Trophoblast cell (in vitro differentiated cells and primary cell): ENCODE results near the gene QKI.

Source experiments
- DNase-seq, 2 donors: peaks; one replicate each; pipeline ENCODE4 v3.0.0-alpha.2; 2016
- H2AFZ ChIP-seq: 2 replicates; pipeline ENCODE4 v1.6.1; 2013; ENCODE audit warnings: low read length, moderate library complexity, mild to moderate bottlenecking; ENCODE audit not compliant: insufficient read depth, poor library complexity
- H2AK5ac ChIP-seq: 2 replicates; pipeline ENCODE4 v1.6.1; 2013; ENCODE audit warnings: mild to moderate bottlenecking, low read length
- H2BK120ac ChIP-seq: 2 replicates; pipeline ENCODE4 v1.6.1; 2013; ENCODE audit warnings: low read length, mild to moderate bottlenecking, moderate library complexity; ENCODE audit not compliant: insufficient read depth, poor library complexity
- H2BK12ac ChIP-seq: 2 replicates; pipeline ENCODE4 v1.6.1; 2013; ENCODE audit warnings: mild to moderate bottlenecking, low read length, moderate library complexity
- H2BK5ac ChIP-seq: 2 replicates; pipeline ENCODE4 v1.6.1; 2013; ENCODE audit warnings: low read length, low read depth, moderate library complexity, mild to moderate bottlenecking; ENCODE audit not compliant: poor library complexity
- H3K14ac ChIP-seq: 2 replicates; pipeline ENCODE4 v1.6.1; 2013; ENCODE audit warnings: mild to moderate bottlenecking, low read length
- H3K18ac ChIP-seq: 2 replicates; pipeline ENCODE4 v1.6.1; 2013; ENCODE audit warnings: mild to moderate bottlenecking, low read length
- H3K23ac ChIP-seq: 2 replicates; pipeline ENCODE4 v1.6.1; 2013; ENCODE audit warnings: low read length
- H3K27ac ChIP-seq: 2 replicates; pipeline ENCODE4 v1.5.1; 2013; ENCODE audit warnings: low read depth, mild to moderate bottlenecking, inconsistent platforms, low read length, moderate library complexity
- H3K27me3 ChIP-seq: 2 replicates; pipeline ENCODE4 v1.6.1; 2013; ENCODE audit warnings: inconsistent platforms, mild to moderate bottlenecking, low read length, moderate library complexity; ENCODE audit not compliant: insufficient read depth
- H3K36me3 ChIP-seq, 2 experiments: 1 replicate in 1 of 2; 2 replicates in 1 of 2; pipeline ENCODE4 v1.6.1; 2013; ENCODE audit warnings: low read length in 2 of 2, mild to moderate bottlenecking in 2 of 2, moderate library complexity in 1 of 2; ENCODE audit not compliant: insufficient read depth in 2 of 2, control insufficient read depth in 1 of 2
- H3K4ac ChIP-seq: 2 replicates; pipeline ENCODE4 v1.6.1; 2013; ENCODE audit warnings: low read depth, mild to moderate bottlenecking, low read length, moderate library complexity
- H3K4me1 ChIP-seq, 2 experiments: 1 replicate in 1 of 2; 2 replicates in 1 of 2; pipeline ENCODE4 v1.6.1; 2013; ENCODE audit warnings: low read length in 2 of 2, mild to moderate bottlenecking in 2 of 2, moderate library complexity in 1 of 2; ENCODE audit not compliant: insufficient read depth in 2 of 2, control insufficient read depth in 1 of 2
- H3K4me2 ChIP-seq: 2 replicates; pipeline ENCODE4 v1.6.1; 2013; ENCODE audit warnings: inconsistent platforms, mild to moderate bottlenecking, low read length, moderate library complexity
- H3K4me3 ChIP-seq: 2 replicates; pipeline ENCODE4 v1.5.1; 2013; ENCODE audit warnings: mild to moderate bottlenecking, low read depth, low read length, inconsistent platforms
- H3K79me1 ChIP-seq: one replicate; pipeline ENCODE4 v1.6.1; 2013; ENCODE audit warnings: low read length
- H3K79me2 ChIP-seq: 2 replicates; pipeline ENCODE4 v1.6.1; 2013; ENCODE audit warnings: low read length, mild to moderate bottlenecking; ENCODE audit not compliant: control insufficient read depth, insufficient read depth, poor library complexity
- H3K9ac ChIP-seq: 2 replicates; pipeline ENCODE4 v1.6.1; 2013; ENCODE audit warnings: mild to moderate bottlenecking, low read length
- H3K9me3 ChIP-seq: 2 replicates; pipeline ENCODE4 v1.6.1; 2013; ENCODE audit warnings: low read depth, mild to moderate bottlenecking, control low read depth, inconsistent platforms, low read length; ENCODE audit not compliant: insufficient read depth
- H4K12ac ChIP-seq: 2 replicates; pipeline ENCODE4 v1.6.1; 2013; ENCODE audit warnings: low read depth, mild to moderate bottlenecking, low read length, moderate library complexity
- H4K8ac ChIP-seq: 2 replicates; pipeline ENCODE4 v1.6.1; 2013; ENCODE audit warnings: low read depth, mild to moderate bottlenecking, low read length, moderate library complexity
- H4K91ac ChIP-seq: one replicate; pipeline ENCODE4 v1.6.1; 2013; ENCODE audit warnings: low read depth, mild to moderate bottlenecking, low read length, moderate library complexity
- WGBS: extraction: QIAGEN DNeasy Blood & Tissue Kit; methylation state at CpG from one replicate; pipeline ENCODE4 v1.1.7; 2013; ENCODE audit warnings: missing lambda C conversion rate; ENCODE audit not compliant: insufficient read length, insufficient coverage; ENCODE audit errors: extremely low coverage; 5-methylcytosine and 5-hydroxymethylcytosine counted together

QKI gene

GRCh38 chr6:163579880-163580295 is 165.4 kb downstream of the QKI start:
- H3K27ac ChIP-seq: no peak overlapping the region
- no peak overlapping the region for H3K18ac ChIP-seq
- H3K23ac ChIP-seq: no peak overlapping the region

DNA sequence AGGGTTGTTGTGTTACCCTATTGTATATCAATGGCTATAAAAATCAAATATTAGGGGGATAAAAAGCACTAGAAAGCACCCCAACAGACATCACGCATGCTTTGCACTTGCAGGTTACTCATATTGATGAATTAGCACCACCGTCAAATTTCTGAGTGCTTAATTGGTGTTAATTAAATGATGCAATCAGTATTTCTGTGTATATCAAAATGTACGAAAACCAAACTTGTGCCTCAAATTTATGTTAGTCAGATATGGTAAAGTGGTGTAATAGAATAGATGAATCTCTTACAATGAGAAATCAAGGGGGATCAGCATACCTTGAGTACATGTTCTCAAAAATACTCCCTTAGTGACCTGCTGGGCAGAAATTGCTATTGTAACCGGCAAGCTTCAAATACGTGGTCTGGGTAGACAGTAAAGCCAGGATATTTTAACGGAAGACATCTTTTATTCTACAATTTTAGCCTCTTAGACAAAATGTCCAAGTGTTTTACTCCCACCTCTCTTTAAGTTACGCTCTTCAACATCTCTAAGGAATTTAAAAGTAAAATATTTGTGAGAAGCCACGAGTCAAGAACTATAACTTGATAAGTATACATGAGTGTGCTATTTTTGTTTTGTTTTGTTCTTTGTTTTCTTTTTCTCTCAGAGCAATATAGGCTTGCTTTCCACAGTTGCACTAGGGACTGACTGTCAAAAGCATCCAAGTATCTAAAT is 166.0 kb downstream of the QKI start:
- no peak overlapping the region for H2BK12ac ChIP-seq
- no peaks in the 10 kb centered on the region for H3K27me3 ChIP-seq
- H4K8ac ChIP-seq: no peak overlapping the region
- H3K18ac ChIP-seq: no peak overlapping the region
- no peaks in the 10 kb centered on the region for H3K79me2 ChIP-seq
- DNase-seq: no peak
- no peak overlapping the region for H3K9ac ChIP-seq
- H2BK5ac ChIP-seq: no peak overlapping the region
- H3K23ac ChIP-seq: no peak overlapping the region
- no peak overlapping the region for H2AK5ac ChIP-seq
- no peak overlapping the region for H3K27ac ChIP-seq
- no peaks in the 10 kb centered on the region for H3K79me1 ChIP-seq
- peaks cover 0 to 2% of the 10 kb centered on the region in 2 experiments for H3K36me3 ChIP-seq
- peaks cover 0 to 3% of the 10 kb centered on the region in 2 experiments for H3K4me1 ChIP-seq
- no peak overlapping the region for H3K4ac ChIP-seq
- H3K14ac ChIP-seq: no peak overlapping the region
- no peak overlapping the region for H2BK120ac ChIP-seq
- H3K4me3 ChIP-seq: no peak overlapping the region
- no peaks in the 10 kb centered on the region for H3K9me3 ChIP-seq
- H4K91ac ChIP-seq: no peak overlapping the region
- no CpG with 5 or more reads among the region's 8 CpGs for WGBS
- no peak overlapping the region for H3K4me2 ChIP-seq
- H2AFZ ChIP-seq: no peak overlapping the region
- no peak overlapping the region for H4K12ac ChIP-seq

More at GRCh38 chr6:163579880-163580295, 165.4 kb downstream of the QKI start:
- no peak overlapping the region for H4K91ac ChIP-seq
- no peak overlapping the region for H2BK5ac ChIP-seq
- no peak overlapping the region for H3K14ac ChIP-seq
- no peaks in the 10 kb centered on the region for H3K27me3 ChIP-seq
- no peaks in the 10 kb centered on the region for H3K9me3 ChIP-seq
- no peak overlapping the region for H3K4me2 ChIP-seq
- no peak overlapping the region for H4K8ac ChIP-seq
- no peaks in the 10 kb centered on the region for H3K79me2 ChIP-seq
- no peaks in the 10 kb centered on the region for H3K79me1 ChIP-seq
- no peak overlapping the region for H3K9ac ChIP-seq
- peaks cover 0 to 3% of the 10 kb centered on the region in 2 experiments for H3K4me1 ChIP-seq
- H4K12ac ChIP-seq: no peak overlapping the region
- no peak overlapping the region for H2AFZ ChIP-seq
- no CpG with 5 or more reads among the region's 4 CpGs for WGBS
- H3K36me3 ChIP-seq: peaks cover 0 to 2% of the 10 kb centered on the region in 2 experiments
- peak; percentile 56 to 75 for DNase-seq
- no peak overlapping the region for H2BK120ac ChIP-seq
- no peak overlapping the region for H3K4ac ChIP-seq
- no peak overlapping the region for H2AK5ac ChIP-seq
- H2BK12ac ChIP-seq: no peak overlapping the region
- no peak overlapping the region for H3K4me3 ChIP-seq

DNA sequence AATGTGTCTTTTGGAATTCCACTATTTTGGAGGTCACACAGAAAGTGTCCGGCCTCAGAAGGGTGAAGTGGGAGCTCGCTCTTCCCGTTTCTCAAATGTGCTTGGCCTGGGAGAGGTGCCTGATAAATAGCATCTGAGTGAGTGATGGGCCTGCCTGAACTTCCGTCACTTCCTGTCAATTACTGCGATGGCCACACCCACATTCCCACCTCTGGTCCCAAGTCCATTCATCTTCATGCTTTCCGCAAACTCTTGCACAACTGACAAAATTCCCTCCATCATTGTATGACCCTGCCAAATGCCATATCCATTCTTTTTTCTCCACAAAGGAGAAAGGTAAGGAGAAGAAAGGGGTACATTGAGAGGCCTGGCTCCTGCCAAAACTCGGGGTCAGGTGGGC is 169.0 kb downstream of the QKI start:
- Histone ChIP-seq H2BK120ac (no peak overlapping the region), H3K4me2 (no peak overlapping the region), H2BK12ac (no peak overlapping the region), H3K23ac (no peak overlapping the region), H3K79me1 (no peaks in the 10 kb centered on the region), H4K12ac (no peak overlapping the region), H4K8ac (no peak overlapping the region), H2AK5ac (no peak overlapping the region), H4K91ac (no peak overlapping the region), H3K4ac (no peak overlapping the region), H2BK5ac (no peak overlapping the region), H3K4me3 (no peak overlapping the region), H2AFZ (no peak overlapping the region), H3K27me3 (no peaks in the 10 kb centered on the region), H3K9me3 (no peaks in the 10 kb centered on the region), H3K79me2 (no peaks in the 10 kb centered on the region), H3K4me1 (peaks cover 0 to 3% of the 10 kb centered on the region in 2 experiments), H3K36me3 (no peaks in the 10 kb centered on the region), H3K14ac (no peak overlapping the region), H3K18ac (no peak overlapping the region), H3K9ac (no peak overlapping the region), H3K27ac (no peak overlapping the region)
- DNase-seq: peak; percentile 11 to 46
- WGBS: no CpG with 5 or more reads among the region's 7 CpGs

DNA sequence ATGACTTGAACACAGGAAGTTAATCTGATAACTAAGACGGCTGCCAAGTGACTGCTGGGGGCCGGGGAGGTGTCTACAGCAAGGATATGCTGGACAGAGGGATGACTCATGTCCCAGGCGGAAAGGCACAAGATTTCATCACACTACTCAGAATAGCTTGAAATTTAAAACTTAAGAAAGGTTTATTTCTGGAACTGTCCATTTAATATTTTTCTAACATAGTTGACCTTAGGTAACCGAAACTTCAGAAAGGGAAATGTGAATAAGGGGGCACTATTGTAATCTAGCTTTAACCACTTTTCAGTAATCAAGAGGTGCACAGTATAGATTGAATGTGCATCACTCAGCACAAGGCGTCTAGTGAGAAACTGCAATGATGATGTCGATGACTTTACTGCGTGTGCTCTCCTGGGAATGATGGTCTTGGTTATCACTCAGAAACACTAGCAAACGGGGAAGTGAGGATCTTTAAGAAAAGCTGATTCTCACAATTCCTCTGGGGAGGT is 171.5 kb downstream of the QKI start:
- WGBS: no CpG with 5 or more reads among the region's 8 CpGs
- H3K27me3 ChIP-seq: no peaks in the 10 kb centered on the region
- no peak overlapping the region for H4K8ac ChIP-seq
- no peak overlapping the region for H3K23ac ChIP-seq
- H4K12ac ChIP-seq: no peak overlapping the region
- H3K9ac ChIP-seq: no peak overlapping the region
- peaks cover 2% of the 10 kb centered on the region for H3K9me3 ChIP-seq
- H2AK5ac ChIP-seq: no peak overlapping the region
- no peak overlapping the region for H2BK5ac ChIP-seq
- H2BK12ac ChIP-seq: no peak overlapping the region
- no peaks in the 10 kb centered on the region for H3K4me1 ChIP-seq
- H3K4me3 ChIP-seq: no peak overlapping the region
- H3K4me2 ChIP-seq: no peak overlapping the region
- no peaks in the 10 kb centered on the region for H3K79me2 ChIP-seq
- H3K36me3 ChIP-seq: peaks cover 0 to 6% of the 10 kb centered on the region in 2 experiments
- H4K91ac ChIP-seq: no peak overlapping the region
- no peak overlapping the region for H2BK120ac ChIP-seq
- peak; percentile 71 to 74 for DNase-seq
- H3K4ac ChIP-seq: no peak overlapping the region
- no peak overlapping the region for H3K18ac ChIP-seq
- no peak overlapping the region for H3K27ac ChIP-seq
- no peak overlapping the region for H2AFZ ChIP-seq
- H3K14ac ChIP-seq: no peak overlapping the region
- no peaks in the 10 kb centered on the region for H3K79me1 ChIP-seq
